ENCODE measurements around the gene CNTNAP5.

The CNTNAP5 gene

DNA sequence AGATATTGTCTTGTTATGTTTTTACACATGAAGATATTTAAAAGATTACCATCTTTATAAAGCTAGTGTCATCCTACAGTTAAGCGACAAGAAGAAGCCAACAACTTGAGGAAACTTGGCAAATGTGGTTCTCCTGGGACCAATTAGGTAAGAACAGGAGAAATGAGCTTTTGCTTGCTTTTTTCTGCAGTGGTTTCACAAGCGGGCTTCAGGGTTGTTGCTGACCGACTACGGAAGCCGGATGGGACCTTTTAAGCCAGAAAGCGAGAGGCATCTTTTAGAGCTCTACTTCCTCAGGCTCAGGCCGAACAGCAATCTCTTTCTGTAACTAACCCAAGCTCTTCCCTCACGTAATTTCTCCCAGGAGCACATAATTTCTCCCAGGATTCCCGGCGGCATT lies 256.5 kb downstream of the CNTNAP5 start:
- DNase-seq, result peak; percentile 39

- DNase-seq, result no peak
Observed at GRCh38 chr2:124283096-124283495, 258.0 kb downstream of the CNTNAP5 start.

- DNase-seq, result no peak
Observed at GRCh38 chr2:124286089-124286783, 261.1 kb downstream of the CNTNAP5 start.

- no peak for DNase-seq
Observed at GRCh38 chr2:124289060-124289459, 264.0 kb downstream of the CNTNAP5 start.

DNA sequence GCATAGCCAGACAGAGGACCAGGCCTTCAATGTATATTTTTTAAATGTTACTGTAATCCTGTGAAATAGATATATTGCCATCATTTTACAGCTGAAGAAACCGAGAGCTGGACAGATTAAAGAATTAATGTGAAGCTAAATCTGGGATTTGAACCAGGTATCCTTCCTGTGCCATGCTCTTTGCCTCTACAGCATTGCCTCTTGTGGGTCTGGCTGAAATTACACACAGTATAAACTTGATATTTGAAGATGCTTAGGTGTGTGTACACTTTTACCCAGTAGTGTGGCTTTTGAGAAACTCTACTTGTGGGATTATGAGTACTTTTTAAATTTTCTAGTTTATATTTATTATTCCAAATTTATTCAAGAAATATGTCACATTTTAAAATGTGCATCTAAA lies 264.5 kb downstream of the CNTNAP5 start:
- DNase-seq, result no peak

- no peak for DNase-seq
Observed at GRCh38 chr2:124296470-124296869, 271.4 kb downstream of the CNTNAP5 start.

- DNase-seq, result no peak
Observed at GRCh38 chr2:124301915-124302314, 276.8 kb downstream of the CNTNAP5 start.

GRCh38 chr2:124308319-124309062 lies 283.4 kb downstream of the CNTNAP5 start:
- DNase-seq, result no peak

DNA sequence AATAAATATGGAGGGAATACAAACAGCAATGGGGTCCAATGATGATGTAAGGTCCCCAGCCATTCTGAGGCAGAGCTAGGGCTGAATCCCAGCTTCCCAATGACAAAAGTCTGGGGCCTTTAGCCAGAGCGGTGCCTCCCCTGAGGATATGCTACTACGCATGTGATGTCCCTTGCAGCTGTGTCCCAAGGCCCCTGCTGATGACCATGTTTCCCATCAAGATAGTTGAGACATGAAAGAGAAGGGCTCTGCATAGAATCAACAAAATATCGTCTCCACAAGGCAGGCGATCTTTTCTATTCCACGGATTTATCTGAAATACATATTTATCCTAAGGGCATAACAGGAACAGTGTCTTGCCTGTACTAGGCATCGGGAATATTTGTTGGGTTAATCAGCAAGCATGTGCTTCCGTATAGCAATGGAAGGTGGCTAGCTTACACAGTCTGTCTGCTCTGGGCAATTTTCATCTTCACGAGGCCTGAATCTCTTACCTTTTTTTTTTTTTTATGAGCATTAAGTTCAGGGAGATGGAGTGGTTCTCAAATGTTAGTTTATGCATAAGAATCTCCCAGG lies 284.6 kb downstream of the CNTNAP5 start:
- DNase-seq, result no peak

DNA sequence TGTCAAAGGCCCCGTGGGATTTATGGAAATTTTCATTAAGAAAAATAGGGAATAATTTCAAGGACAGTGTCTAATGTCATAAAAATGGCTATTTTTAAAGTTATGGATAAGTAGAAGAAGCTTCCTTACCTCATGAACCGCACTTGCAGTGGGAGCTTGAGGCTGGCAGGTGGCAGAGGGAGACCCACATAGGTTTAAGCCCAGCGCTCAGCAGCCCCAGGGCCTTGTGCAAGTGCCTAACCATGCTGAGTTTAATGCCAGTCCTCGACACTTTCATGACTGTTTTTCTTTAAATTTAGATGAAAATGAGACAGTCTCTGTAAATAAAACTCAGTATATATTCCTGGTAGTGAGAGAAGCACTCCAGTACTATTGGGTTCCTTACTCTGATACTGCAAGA lies 285.6 kb downstream of the CNTNAP5 start:
- DNase-seq, result no peak

- no peak for DNase-seq
Observed at GRCh38 chr2:124314084-124314483, 289.0 kb downstream of the CNTNAP5 start.

GRCh38 chr2:124315221-124315880 lies 290.3 kb downstream of the CNTNAP5 start:
- DNase-seq, result no peak

DNA sequence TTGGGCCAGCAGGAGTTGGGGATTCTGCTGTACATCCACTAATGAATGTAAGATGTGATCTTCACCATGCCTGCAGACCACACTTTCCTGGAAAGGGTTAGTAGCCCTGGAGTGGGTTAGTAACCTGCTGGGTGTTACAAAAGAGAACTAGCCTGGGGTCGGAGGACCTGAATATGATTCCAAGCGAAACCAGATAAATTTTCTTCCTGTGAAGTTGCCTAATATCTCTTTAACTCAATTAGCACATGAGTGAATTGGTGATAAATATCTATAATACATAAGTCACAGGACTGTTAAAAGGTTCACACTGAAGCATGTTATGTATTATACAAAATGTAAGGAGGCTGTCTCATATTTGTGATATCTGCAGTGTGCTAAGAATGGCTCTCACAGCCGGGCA lies 291.0 kb downstream of the CNTNAP5 start:
- no peak for DNase-seq

DNA sequence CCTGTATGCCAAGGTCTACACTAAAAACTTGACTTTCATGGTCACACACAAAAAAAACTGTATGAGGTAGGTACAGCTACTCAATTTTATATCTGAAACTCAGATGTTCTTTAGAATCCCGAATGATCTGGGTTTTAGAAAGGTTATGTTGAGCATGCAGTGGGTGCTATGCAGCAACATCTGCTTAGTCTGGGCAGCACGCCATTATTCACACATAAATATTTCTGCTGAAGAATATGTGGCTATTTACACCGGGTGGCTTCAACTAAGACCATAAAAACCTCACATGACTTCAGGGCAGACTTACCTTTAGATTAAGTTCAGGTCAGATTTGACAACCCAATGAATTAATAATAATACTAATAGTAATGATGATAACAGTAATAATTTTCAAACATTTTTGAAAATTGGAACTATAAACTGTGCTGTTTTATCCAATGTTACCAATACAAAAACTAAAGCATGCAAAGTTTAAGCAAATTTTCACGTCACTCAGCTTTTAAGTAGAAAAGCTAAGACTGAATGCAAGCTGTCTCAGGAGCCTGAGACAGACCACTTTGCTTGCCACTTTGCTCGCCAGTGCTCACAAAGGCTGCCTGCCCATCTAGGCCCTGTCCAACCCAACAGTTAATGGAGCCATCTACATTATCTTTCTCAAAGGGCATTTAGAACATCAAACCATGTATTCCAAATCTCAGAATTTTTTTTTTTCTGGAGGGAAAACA lies 292.0 kb downstream of the CNTNAP5 start:
- DNase-seq, result no peak

- no peak for DNase-seq
Observed at GRCh38 chr2:124317628-124318027, 292.5 kb downstream of the CNTNAP5 start.

DNA sequence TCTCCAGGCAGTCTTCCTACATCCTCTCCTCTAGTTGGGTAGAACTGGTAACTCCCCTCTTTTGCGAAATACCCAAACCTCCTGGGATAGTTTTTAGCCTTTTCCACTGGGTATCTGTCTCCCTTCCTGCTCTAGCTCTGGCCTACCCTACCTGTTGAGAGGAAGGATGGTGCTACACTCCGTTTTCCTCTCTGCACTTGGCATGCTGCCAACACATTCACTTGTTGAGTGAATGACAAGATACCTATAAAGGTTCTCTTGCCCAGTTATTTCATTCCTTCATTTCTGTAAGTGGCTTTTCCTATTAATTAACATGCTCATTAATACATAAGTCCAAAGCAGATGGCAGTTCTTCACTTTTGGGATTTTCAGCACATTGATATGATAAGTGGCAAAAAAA lies 293.8 kb downstream of the CNTNAP5 start:
- no peak for DNase-seq

- DNase-seq, result no peak
Observed at GRCh38 chr2:124319577-124319976, 294.5 kb downstream of the CNTNAP5 start.

DNA sequence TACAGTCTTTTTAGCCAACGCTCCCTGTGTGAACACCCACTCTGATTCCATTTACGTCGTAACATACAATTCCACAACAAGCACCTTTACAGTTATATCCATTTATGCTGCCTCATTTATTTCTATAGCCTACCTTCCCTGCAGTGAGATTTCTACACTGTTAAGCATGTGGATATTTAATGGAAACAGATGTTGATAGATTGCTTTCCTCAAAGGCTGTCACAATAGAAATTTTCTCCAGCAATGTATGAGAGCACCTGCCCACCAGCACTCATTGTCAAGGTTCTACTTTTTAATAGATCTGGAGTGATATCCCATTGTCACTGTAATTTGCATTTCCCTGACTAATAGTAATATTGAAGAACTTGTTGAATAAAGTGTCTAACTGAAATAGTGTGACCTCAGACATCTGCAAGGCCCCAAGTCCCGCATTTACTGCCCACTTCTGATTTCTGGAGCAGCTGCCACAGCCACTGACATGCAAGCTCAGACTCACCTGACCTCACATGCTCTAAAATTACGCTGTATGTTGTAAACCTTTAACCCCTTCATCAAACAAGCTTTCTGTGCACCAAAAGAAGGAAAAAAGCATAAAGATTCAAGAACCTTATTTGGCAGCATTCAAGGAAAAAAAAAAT lies 295.1 kb downstream of the CNTNAP5 start:
- no peak for DNase-seq

DNA sequence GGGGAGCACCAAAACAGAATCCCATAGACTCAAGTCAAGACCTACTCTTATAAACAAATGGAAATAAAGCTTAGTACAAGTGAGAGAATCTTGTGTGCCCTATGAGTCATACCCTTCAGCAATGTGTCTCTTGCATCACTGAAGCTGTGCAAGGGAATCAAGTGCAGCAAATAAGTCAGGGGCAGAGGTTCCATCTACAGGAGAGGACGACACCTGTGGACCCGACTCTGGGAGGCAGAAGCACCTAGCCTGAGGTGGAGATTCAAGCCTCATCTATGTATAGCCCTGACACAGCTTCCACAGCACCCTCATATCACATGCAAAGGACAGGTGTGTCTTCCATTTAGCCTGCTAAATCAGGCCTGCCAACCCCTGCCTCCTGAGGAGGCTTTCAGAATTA lies 298.2 kb downstream of the CNTNAP5 start:
- DNase-seq, result no peak

DNA sequence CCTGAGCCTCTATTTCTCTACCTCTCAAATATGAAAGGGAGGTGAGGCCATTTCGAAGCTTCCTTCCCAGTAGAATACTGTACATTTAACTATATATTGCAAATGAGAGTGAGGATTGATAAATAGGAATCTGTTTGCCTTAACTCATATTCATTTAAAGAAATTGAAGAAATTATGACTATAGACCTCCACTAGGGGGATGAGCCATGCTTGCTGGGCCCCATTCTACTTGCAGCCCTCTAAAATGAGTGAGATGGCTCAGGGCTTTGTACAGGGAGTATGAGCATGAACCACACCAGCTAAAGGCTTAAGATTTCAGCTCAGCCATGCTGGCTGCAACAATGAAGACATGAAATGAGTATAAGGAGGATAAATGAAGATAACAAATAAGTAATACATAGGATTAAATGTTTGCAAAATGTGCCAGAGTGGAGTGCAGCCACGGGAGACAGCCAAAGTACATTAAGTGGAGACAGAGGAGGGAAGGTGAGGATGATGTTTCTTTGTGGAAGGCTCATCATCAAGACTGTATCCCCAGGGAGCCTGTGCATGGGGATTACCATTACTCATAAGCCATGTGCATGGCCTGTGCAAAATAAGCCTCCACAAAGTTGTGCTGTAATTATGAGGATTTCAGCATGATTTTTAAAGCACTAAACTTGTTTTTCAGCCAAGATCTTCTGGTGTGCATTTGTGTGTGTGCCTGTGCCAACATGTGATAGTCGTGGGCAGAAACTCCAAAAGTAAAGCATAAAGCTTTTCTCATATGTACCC lies 300.8 kb downstream of the CNTNAP5 start:
- no peak for DNase-seq

DNA sequence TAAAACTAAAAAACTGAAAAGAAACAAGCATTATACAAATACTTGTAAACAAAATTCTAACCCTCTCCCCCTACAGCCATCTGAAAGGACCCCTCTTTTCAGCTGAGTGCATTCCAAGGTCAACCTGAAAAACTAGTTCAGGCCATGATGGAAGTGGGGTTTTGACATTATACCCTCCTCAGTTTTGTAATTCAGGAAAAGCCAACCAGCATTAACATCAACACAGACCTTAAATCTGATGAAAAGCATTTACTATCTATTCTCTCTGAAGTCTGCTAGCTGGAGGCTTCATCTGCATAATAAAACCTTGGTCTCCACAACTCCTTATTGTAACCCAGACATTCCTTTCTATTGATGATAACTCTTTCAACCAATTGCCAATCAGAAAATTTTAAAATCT lies 302.2 kb downstream of the CNTNAP5 start:
- DNase-seq, result no peak

- no peak for DNase-seq
Observed at GRCh38 chr2:124328397-124328796, 303.3 kb downstream of the CNTNAP5 start.

All from left hindlimb (tissue), 1 donor.